ENCODE measurements around the gene TPRN. TPM values are rescaled to one million over a fixed set of nuclear protein-coding genes. Genes with fewer than 3 reads are reported as not detected.

TPRN gene
- total and polyA plus RNA-seq, 12 donors = 10.2 to 31.5 (median 20.4) TPM

DNA sequence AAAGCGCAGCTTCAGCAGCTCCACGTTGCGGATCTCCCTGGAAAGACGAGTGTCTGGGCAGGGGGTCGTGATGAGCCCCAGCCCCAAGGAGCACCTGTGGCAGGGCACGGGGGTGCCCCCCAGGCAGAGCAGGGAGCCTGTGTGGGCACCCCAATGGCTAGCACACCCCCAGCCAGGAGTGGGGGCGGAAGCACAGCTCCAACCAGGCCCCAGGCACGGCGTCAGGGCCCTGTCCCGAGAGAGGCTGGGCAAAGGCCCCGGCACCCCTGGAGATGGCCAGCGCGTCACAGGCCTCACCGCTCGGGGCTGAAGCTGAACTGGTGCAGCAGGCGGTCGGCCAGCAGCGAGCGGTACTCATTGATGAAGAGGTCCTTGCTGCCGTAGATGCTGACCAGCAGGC, 20.1 kb downstream of the TPRN start:
- DNase-seq (no peak), ATAC-seq (no peak)
- Histone ChIP-seq H3K4me1 (peaks cover 0 to 6% (median 0%) of the 10 kb centered on the region in 9 donors), H3K4me3 (no peak overlapping the region), H3K9me3 (no peaks in the 10 kb centered on the region), H3K27me3 (peaks cover 0 to 2% (median 0%) of the 10 kb centered on the region in 7 donors), H3K27ac (no peak overlapping the region), H3K36me3 (peaks cover 4 to 82% (median 45%) of the 10 kb centered on the region in 9 donors)
- TF ChIP-seq, protein P1, sequence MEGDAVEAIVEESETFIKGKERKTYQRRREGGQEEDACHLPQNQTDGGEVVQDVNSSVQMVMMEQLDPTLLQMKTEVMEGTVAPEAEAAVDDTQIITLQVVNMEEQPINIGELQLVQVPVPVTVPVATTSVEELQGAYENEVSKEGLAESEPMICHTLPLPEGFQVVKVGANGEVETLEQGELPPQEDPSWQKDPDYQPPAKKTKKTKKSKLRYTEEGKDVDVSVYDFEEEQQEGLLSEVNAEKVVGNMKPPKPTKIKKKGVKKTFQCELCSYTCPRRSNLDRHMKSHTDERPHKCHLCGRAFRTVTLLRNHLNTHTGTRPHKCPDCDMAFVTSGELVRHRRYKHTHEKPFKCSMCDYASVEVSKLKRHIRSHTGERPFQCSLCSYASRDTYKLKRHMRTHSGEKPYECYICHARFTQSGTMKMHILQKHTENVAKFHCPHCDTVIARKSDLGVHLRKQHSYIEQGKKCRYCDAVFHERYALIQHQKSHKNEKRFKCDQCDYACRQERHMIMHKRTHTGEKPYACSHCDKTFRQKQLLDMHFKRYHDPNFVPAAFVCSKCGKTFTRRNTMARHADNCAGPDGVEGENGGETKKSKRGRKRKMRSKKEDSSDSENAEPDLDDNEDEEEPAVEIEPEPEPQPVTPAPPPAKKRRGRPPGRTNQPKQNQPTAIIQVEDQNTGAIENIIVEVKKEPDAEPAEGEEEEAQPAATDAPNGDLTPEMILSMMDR (IDR thresholded peaks at IDR 0.05) = no peak
- 94 to 95% methylated on average over 20 of the region's 20 CpGs for WGBS, 2 donors
- intact Hi-C loops (cut with DNase I) = loop anchor here in 2 of 10 donors (10.0 kb wide), 1 partner anchor 46 kb away; the partner anchor contains the start of gene GRIN1 (in 2 of the 2)

DNA sequence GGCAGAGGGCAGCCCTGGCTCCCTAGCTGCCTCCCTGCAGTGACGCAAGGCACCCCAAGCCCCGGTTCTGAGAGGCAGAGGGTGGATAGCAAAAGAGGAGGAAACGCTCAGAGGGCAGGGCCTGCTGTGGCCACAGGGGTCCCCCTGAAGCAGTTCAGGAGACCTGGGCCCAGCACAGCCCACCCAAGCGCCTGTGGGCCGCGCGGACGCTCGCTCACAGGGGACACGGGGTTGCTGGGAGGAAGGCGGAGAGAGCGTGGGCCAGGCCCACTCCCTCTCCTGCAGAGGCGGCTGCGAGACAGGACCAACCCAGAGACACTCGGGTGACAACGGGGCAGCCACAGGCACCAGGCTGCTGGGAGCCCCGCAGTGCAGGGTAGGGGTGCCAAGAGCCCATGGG, 20.8 kb downstream of the TPRN start:
- intact Hi-C loops (cut with DNase I) = loop anchor here in 3 of 10 donors (5.0 to 10.0 kb wide), 2 partner anchors 37 to 45 kb away; partner anchors contain the start of gene GRIN1 (in 2 of the 3)
- H3K36me3 ChIP-seq = peaks cover 4 to 75% (median 43%) of the 10 kb centered on the region in 9 donors
- ATAC-seq (no peak), DNase-seq (no peak)
- peaks cover 0 to 4% (median 0%) of the 10 kb centered on the region in 9 donors for H3K4me1 ChIP-seq
- WGBS, 2 donors = 91 to 99% methylated on average over 17 of the region's 17 CpGs
- H3K27me3 ChIP-seq = peaks cover 0 to 10% (median 0%) of the 10 kb centered on the region in 7 donors
- no peak overlapping the region for H3K27ac ChIP-seq
- H3K4me3 ChIP-seq = no peak overlapping the region
- H3K9me3 ChIP-seq = no peaks in the 10 kb centered on the region
- TF ChIP-seq, protein P1 (IDR thresholded peaks at IDR 0.05) = no peak

DNA sequence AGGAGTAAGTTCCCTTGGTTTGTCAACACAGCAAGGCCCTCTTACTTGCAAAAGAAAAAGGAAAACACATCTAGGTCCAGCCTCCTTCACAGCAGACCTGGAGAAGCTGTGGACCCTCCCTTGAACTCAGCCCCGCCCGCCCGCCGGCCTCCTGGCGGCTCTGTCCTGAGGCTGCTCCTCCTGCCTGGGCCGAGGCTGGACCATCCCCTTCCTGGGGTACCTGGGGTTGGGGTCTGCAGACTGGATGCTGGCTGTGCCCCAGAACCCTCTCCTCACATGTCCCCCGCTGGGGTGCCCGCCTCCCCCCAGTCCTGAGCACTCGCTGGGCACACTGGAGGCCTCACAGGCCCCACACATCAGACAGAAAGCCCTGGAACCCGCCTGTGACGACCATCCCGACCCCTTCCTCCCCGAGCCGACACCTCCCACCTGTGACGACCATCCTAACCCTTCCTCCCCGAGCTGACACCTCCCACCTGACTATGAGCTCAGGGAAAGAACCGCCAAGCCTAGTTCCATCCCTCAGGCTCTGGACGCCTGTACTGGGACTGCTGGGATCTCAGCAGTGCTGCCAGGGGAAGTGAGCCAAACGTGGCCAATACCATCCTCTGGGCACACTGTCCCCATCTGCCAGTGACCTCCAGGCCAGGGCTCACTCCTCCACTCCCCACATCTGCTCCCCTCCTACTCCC, 21.5 kb downstream of the TPRN start:
- peaks cover 0 to 13% (median 0%) of the 10 kb centered on the region in 7 donors for H3K27me3 ChIP-seq
- no peak overlapping the region for H3K4me3 ChIP-seq
- WGBS, 2 donors = 91 to 93% methylated on average over 19 of the region's 19 CpGs
- DNase-seq (no peak), ATAC-seq (no peak)
- TF ChIP-seq, protein P1 (IDR thresholded peaks at IDR 0.05) = no peak
- H3K27ac ChIP-seq = no peak overlapping the region
- intact Hi-C loops (cut with DNase I) = loop anchor here in 1 of 10 donors (5.0 kb wide), 1 partner anchor 37 kb away; no protein-coding TSS in a partner anchor
- H3K4me1 ChIP-seq = peaks cover 0 to 5% (median 0%) of the 10 kb centered on the region in 9 donors
- peaks cover 4 to 73% (median 43%) of the 10 kb centered on the region in 9 donors for H3K36me3 ChIP-seq
- no peaks in the 10 kb centered on the region for H3K9me3 ChIP-seq

DNA sequence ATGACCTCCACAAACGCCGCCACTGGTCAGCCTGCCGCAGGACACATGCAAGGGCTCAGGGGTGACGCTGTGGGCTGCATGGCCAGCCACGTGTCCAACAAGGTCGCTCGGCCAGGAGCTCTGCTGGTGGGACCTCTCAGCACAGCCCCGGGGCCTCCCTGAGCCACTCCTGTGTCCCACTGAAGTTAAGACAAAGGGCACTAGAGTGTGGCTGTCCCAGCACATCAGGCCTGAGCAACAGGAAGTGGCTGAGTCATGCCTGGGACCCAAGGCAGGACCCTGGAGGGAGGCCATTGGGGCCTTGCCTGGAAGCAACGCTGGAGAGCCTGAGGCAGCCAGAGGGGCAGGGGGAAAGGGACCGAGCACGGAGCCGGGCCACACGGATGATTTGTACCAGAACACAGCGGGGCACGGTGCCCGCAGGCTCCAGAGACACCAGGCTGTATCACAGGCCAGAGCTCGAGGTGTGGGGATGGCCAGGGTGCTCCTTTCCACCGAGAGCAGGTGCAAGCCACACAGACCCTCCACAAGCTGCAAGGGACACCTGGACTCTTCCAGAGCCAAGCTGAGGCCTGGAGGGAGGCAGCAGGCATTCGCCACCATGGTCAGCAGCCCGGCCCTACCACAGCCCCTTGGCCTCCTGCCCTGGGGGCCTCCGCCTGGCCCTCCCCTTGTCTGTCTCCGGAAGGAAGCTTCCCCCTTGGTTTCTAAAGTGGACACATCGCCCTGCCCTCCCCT, 22.2 kb downstream of the TPRN start:
- peaks cover 4 to 66% (median 36%) of the 10 kb centered on the region in 9 donors for H3K36me3 ChIP-seq
- DNase-seq = no peak

More for the DNA sequence above, 22.2 kb downstream of the TPRN start:
- WGBS, 2 donors = 83 to 86% methylated on average over 21 to 23 of the region's 23 CpGs
- H3K4me3 ChIP-seq = no peak overlapping the region
- TF ChIP-seq, protein P1 (IDR thresholded peaks at IDR 0.05) = no peak
- no peak overlapping the region for H3K27ac ChIP-seq
- no peak for ATAC-seq
- no peaks in the 10 kb centered on the region for H3K9me3 ChIP-seq
- H3K4me1 ChIP-seq = peaks cover 0 to 10% (median 0%) of the 10 kb centered on the region in 9 donors
- peaks cover 0 to 17% (median 0%) of the 10 kb centered on the region in 7 donors for H3K27me3 ChIP-seq
- intact Hi-C loops (cut with DNase I) = loop anchor here in 1 of 10 donors (5.0 kb wide), 1 partner anchor 36 kb away; no protein-coding TSS in a partner anchor

Measured in heart right ventricle (tissue), 16 donors.